NCI-H1436 (cell line): ENCODE measurements around the gene ZNF558.

Experiments
- DNase-seq: peaks from one replicate; lab custom pipeline; 2025; lab: John Stamatoyannopoulos, UW

Gene ZNF558

GRCh38 chr19:8832132-8833021 lies at the start of gene ZNF558, which contains the start of gene MBD3L1:
TSS of gene ZNF558 (minus strand) at chr19:8832304. CDS start at chr19:8822659, 9,645 bp downstream.
TSS of gene MBD3L1 (plus strand) at chr19:8832377. CDS start at chr19:8842679, 10,302 bp downstream.
- peak; percentile 97 for DNase-seq

GRCh38 chr19:8881512-8881911 lies 49.4 kb upstream of the ZNF558 start:
- no peak for DNase-seq

GRCh38 chr19:8880868-8881488 lies 48.9 kb upstream of the ZNF558 start:
- no peak for DNase-seq

GRCh38 chr19:8877854-8878705 lies 46.0 kb upstream of the ZNF558 start:
- DNase-seq = no peak

GRCh38 chr19:8866344-8866743 lies 34.2 kb upstream of the ZNF558 start:
- DNase-seq = no peak

- no peak for DNase-seq
These were observed 26.2 kb upstream of the ZNF558 start for GRCh38 chr19:8858260-8858659.

GRCh38 chr19:8850488-8850887 lies 18.4 kb upstream of the ZNF558 start:
- DNase-seq = no peak

GRCh38 chr19:8849232-8849631 lies 17.1 kb upstream of the ZNF558 start:
- no peak for DNase-seq

- no peak for DNase-seq
These were observed 14.7 kb upstream of the ZNF558 start for GRCh38 chr19:8846819-8847218.

- DNase-seq = no peak
These were observed 8.6 kb upstream of the ZNF558 start for GRCh38 chr19:8840708-8841107.

GRCh38 chr19:8835877-8836276 lies 3.8 kb upstream of the ZNF558 start:
- DNase-seq = no peak

- DNase-seq = no peak
These were observed 3.3 kb upstream of the ZNF558 start for GRCh38 chr19:8835446-8835845.

GRCh38 chr19:8831832-8832131 lies 322 bp downstream of the ZNF558 start:
- peak; percentile 51 for DNase-seq

- no peak for DNase-seq
These were observed 731 bp downstream of the ZNF558 start for GRCh38 chr19:8831373-8831772.

GRCh38 chr19:8827277-8827676 lies 4.8 kb downstream of the ZNF558 start:
- DNase-seq = no peak

GRCh38 chr19:8826371-8826770 lies 5.7 kb downstream of the ZNF558 start:
- no peak for DNase-seq

GRCh38 chr19:8821748-8822241 lies 10.3 kb downstream of the ZNF558 start:
- no peak for DNase-seq

- DNase-seq = no peak
These were observed 11.9 kb downstream of the ZNF558 start for GRCh38 chr19:8820234-8820633.

- no peak for DNase-seq
These were observed 16.3 kb downstream of the ZNF558 start for GRCh38 chr19:8815780-8816179.

- no peak for DNase-seq
These were observed 17.9 kb downstream of the ZNF558 start for GRCh38 chr19:8814176-8814575.

- DNase-seq = no peak
These were observed 20.6 kb downstream of the ZNF558 start for GRCh38 chr19:8811315-8812172.
